Activated CD8-positive, alpha-beta memory T cell treated with anti-CD3 and anti-CD28 coated beads for 4 hours (primary cell): ENCODE measurements around the gene OR56A3.

Experiments used
- DNase-seq, 2 donors: peaks; one replicate each; pipeline ENCODE4 v3.0.0-alpha.2; 2020; ENCODE audit warnings: low read depth in 2 of 2

OR56A3 gene

DNA sequence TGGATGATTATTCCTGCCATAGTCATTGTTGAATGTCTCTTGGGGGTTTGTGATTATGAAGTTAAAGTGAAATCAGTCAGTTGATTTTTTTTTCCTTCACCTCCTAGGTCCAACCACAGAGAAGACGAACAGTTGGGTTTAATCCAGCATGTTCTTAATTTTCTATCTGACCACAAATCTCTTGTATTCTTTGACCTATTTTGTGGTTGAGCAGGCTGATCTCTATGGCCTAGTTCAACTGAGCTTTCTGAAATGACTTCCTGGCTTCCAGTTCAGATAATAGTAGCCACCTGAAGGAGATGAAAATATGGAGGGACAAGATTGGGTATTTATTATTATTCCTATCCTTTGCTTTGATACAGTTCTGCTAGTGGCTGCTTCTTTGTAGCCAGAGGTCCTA lies 31.5 kb downstream of the OR56A3 start:
- no peak for DNase-seq

DNA sequence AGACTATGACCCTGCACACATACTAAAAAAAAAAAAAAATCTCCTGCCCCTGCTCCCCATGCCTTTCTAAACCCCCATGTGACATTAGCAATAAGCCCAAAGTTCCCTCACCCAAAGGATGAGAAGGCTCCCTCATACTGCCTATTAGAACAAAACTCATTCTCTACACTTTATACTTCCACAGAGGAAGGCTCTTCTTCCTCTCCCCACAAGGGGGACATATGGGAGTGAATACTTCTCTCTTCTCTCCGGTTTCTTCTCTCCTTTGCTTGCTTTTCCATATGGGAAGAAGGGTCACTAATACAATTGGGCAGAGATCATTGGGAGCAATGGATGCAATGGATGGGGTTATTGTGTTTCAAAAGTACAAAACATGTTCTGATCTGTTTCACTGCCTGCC lies 41.4 kb downstream of the OR56A3 start:
- no peak for DNase-seq

DNA sequence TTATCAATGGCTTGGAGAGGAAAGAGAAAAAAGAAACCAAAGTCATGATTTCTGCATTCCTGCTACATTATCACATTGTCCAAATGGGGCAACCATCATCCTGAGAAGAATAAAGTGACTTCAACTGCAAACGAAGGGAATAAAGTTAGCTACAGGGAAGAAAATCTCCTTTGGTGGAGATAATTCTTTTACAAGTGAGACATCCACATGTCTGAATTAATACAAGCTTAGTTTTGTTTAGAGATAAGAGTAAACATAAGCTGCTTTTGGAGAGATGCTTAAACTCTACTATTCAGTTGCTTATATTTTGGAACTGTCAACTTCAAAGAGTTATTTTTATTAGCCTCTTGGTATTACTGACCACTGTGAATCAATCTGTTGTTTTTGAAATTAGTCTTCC lies 44.8 kb downstream of the OR56A3 start, which contains the start of gene OR52L1:
Gene OR52L1, minus strand, starts transcription at position 101 of the 400 bp plus-strand sequence. Its CDS starts 55 bp downstream, at position 46.
- no peak for DNase-seq

DNA sequence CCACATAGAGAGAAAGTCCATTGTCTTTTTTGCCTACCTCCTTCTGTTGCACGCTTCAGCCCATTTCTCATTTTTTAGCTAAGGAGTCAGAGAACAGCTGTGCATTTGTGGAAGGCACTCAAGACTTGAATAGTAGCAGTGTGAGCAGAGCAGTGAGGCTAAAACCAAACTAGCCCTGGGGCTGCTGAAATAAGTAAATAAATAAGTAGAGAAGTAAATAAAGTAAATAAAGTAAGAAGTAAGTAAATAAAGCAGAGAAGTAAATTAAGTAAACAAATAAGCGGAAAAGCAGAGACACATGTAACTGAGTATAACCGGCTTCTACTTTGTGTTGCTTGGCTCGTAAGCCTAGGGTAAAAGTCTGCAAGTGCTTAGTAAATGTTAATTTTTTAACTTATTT lies 47.2 kb downstream of the OR56A3 start:
- no peak for DNase-seq

DNA sequence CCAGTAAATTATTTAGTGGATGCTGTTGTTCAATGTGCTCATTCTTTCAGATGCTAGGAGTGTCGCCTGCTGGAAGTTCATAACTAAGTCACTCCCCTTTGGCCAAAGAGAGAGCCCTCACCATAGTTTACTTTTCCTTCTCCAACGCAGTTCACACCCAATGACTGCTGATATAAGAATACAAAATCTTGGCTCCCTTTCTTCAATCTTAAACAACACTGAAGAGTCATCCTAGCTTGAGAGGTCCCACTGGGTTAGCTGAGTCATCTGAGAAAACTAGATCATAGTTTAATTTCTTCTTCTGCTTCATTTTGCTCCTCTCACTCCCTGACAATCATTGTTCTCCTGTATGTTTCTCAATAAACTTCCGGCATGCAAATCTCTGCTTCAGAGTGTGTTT lies 50.1 kb downstream of the OR56A3 start:
- DNase-seq = no peak

DNA sequence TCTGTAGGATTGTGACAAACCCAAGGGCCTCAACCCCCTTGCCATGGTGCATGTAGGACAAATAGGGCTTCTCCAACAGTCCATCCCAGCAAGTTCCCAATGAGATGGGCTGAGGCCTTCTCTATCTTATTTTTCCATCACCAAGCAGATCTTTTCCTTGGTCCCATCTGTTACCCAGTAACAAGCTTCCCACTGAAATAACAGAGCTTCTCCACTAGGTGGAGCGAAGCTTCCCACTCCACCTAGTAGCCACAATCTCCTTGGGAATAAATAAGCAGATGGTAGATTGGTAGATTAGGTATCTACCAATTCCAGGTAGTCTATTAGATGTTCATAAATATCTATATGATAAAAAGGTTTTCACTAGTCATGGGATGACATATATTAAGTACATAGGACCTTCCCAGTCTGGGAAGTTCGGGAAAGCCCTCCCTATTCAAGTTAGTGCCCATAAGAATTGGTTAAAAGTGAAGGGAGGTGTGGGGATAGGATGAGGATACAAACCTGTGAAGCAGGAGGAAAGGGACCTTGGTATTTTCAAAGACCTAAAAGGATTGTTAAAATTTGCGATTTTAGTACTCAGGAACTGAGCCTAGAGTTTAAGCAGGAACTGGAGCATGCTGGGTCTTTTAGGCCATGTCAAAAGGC lies 50.7 kb downstream of the OR56A3 start:
- DNase-seq = no peak

DNA sequence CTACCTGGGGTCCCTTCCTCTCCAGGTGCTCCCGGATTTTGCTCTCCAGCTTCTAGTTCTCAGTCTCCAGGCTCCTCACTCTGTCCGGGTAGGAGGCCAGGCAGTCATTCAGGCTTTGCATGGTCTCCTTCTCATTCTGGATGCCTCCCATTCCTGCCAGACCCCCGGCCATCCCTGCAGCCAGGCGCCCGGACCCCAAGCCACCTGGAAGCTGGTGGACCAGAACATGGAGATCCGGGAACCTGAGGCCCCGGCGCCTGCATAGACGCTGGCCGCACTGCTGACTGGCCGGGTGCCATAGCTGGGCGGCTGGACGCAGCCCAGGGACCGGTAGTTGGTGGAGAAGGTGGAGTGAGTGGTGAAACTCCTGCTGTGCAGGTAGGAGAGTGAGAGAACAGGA lies 52.7 kb downstream of the OR56A3 start:
- DNase-seq = no peak
